Right cardiac atrium (tissue), 5 donors: Measurements from ENCODE around the gene TFCP2. TPM values are rescaled to one million over a fixed set of nuclear protein-coding genes. Genes with fewer than 3 reads are reported as not detected.
A peak's percentile ranks its signal among the peaks of the same experiment; 100 is the strongest.
"Not testable (repeated sequence)": the region's sequence is repeated elsewhere in the genome, so short reads cannot be mapped to it uniquely, and the experiment has no call there.

Source experiments
- ATAC-seq, 2 donors: fragments of 200-7000 bp; cut with Tn5 transposase; one replicate each; pipeline versions ENCODE4 v1.8.0 to v1.9.1; 2020; ENCODE audit warnings: moderate library complexity in 2 of 2, mild to moderate bottlenecking in 1 of 2
- DNase-seq, 3 donors: peaks; one replicate each; pipeline ENCODE4 v3.0.0-alpha.2; 2020
- H3K27ac ChIP-seq: one replicate; pipeline ENCODE4 v1.5.1; 2013; ENCODE audit warnings: mild to moderate bottlenecking, low read length, control low read depth, moderate library complexity
- H3K27me3 ChIP-seq: one replicate; pipeline ENCODE4 v1.6.1; 2013; ENCODE audit not compliant: control insufficient read depth, insufficient read depth
- H3K4me1 ChIP-seq: one replicate; pipeline ENCODE4 v1.6.1; 2013; ENCODE audit warnings: low read length; ENCODE audit not compliant: control insufficient read depth, insufficient read depth
- H3K4me3 ChIP-seq: one replicate; pipeline ENCODE4 v1.5.1; 2013; ENCODE audit warnings: low read length, control low read depth
- H3K9me3 ChIP-seq: one replicate; pipeline ENCODE4 v1.6.1; 2013; ENCODE audit warnings: low read length; ENCODE audit not compliant: control insufficient read depth
- WGBS: extraction: QIAGEN DNeasy Blood & Tissue Kit; methylation state at CpG from one replicate; pipeline ENCODE4 v1.1.7; 2013; 5-methylcytosine and 5-hydroxymethylcytosine counted together
- intact Hi-C, 4 donors: fragments of 100-400 bp; cut with DNase I; formaldehyde crosslinking; loops; one replicate each; pipeline versions ENCODE4 v1.11.0 to v1.14.0; 2022 to 2023
- long read RNA-seq, 4 donors: library from polyadenylated mRNA; unstranded; transcript quantifications; one replicate each; pipeline ENCODE4 v2.0.0, GENCODE V29; 2020 to 2021
- polyA plus RNA-seq: library from polyadenylated mRNA; stranded (reverse); fragments of 200-250 nt; gene quantifications from one replicate; pipeline ENCODE4 v1.2.3, GENCODE V29; 2013
- total RNA-seq, 4 donors: library from RNA; stranded (reverse); fragmentation: NEBNext Ultra II Directional; extraction: Animal tissue kit (Norgen Biotek cat#: 25700); gene quantifications; one replicate each; pipeline ENCODE4 v1.2.1, GENCODE V29; 2021
- donor health status: healthy with polysubstance abuse.
- donor health status: DM: no; HTN: yes; CAD: no.
- donor health status: DM: no; HTN: no; CAD: no.
- donor health status: DM: no; HTN: yes; CAD: no; lungs with severe emphysema.
- donor health status: DM: yes; HTN: yes; CAD: no.

Gene TFCP2, protein sequence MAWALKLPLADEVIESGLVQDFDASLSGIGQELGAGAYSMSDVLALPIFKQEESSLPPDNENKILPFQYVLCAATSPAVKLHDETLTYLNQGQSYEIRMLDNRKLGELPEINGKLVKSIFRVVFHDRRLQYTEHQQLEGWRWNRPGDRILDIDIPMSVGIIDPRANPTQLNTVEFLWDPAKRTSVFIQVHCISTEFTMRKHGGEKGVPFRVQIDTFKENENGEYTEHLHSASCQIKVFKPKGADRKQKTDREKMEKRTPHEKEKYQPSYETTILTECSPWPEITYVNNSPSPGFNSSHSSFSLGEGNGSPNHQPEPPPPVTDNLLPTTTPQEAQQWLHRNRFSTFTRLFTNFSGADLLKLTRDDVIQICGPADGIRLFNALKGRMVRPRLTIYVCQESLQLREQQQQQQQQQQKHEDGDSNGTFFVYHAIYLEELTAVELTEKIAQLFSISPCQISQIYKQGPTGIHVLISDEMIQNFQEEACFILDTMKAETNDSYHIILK
- total RNA-seq (10 to 100 TPM; 17.4 to 25.1 (median 20.3) TPM), polyA plus RNA-seq (11.8 TPM)
- long read RNA-seq, donor 1, transcript TFCP2-201 (15 exons, 3,546 nt) = major isoform, 10 of 15 reads
- long read RNA-seq, donor 1, partial matches to known transcripts = 1 of 15 reads
- long read RNA-seq, donor 1, other reads (novel, unspliced or antisense) = 4 of 15 reads
- long read RNA-seq, donor 2, transcript TFCP2-201 (15 exons, 3,546 nt) = major isoform, 5 of 6 reads
- long read RNA-seq, donor 2, partial matches to known transcripts = 0 of 6 reads
- long read RNA-seq, donor 2, other reads (novel, unspliced or antisense) = 1 of 6 reads
- long read RNA-seq, donor 3, transcript TFCP2-201 (15 exons, 3,546 nt) = major isoform, 11 of 25 reads
- long read RNA-seq, donor 3, partial matches to known transcripts = 6 of 25 reads
- long read RNA-seq, donor 3, other reads (novel, unspliced or antisense) = 8 of 25 reads
- long read RNA-seq, donor 4, partial matches to known transcripts = 0 of 4 reads
- long read RNA-seq, donor 4, other reads (novel, unspliced or antisense) = 4 of 4 reads

DNA sequence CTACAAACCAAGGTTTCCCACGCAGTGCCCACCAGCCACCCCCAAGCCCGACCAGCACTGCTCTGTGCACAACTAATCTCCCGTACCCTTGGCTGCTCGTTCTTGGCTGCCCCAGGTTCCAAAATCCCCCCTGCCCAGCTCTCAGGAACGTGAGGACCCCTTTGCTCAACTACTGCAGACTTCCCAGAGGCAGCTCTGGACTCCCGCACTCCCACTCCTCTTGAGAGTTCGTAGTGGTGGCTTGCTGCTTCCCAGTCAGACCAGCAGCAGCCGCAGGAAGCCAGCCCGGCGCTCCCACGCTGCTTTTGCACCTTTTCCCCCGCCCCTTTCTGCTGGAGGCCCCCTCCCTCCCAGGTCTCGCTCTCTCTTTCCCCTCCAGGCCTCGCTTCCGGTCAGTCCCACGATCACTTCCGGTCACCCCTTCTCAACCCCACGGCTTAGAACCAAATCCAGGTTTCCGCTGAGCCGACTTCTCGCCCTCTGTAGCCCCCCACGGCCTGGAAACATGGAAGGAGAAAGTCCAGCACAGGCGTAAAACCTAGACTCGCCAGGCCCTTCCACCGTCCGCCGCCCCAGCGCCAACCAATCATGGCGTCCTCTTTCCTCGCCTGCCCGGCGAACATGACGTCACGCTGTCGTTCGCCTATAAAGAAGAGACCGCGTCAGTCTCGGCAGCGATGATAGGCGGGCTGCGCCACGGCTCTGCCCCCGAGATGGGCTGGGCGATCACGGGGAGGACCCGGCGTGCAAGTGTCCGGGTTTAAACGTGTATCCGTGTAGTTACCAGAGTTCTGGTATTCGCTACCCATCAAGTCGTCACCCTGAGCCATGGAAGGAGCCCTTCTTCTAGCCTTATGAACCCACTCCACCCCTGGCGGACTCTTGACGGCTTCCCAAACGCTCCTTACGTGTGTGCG is at the start of gene TFCP2:
Gene TFCP2, minus strand, starts transcription at position 621 of the 917 bp plus-strand sequence. CDS start 713 bp downstream, outside the sequence.
- peak; percentile 98 to 99 (median 98) for DNase-seq
- Histone ChIP-seq H3K4me3 (peak within 1 kb of the TSS; percentile 90), H3K4me1 (peaks cover 2% of the 10 kb centered on the region), H3K27me3 (no peaks in the 10 kb centered on the region), H3K27ac (peak within 1 kb of the TSS; percentile 96), H3K9me3 (no peaks in the 10 kb centered on the region)
- ATAC-seq = peak; percentile 99
- 3% methylated on average over 58 of the region's 58 CpGs for WGBS
- intact Hi-C loops = no loop called here

DNA sequence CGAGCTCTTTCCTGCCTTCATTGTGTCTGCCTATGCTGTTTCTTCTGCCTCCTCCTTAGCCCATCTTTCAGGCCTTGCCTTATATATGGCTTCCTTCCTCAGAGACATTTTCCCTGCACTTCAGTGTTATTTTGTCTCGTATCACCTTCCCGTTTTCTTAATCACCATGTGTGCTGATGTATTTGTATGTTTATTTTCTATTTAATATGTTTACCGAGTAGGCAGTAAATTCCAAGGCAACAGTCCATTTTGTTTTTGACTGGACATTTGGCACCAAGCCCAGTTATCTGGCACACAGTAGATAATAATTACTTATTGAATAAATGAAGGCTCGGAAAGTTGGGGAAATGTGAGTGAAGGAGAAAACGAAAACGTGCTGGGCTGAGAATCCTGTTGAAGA is 49.5 kb upstream of the TFCP2 start:
- ATAC-seq (no peak), DNase-seq (no peak)
- Histone ChIP-seq H3K9me3 (no peaks in the 10 kb centered on the region), H3K4me1 (peaks cover 3% of the 10 kb centered on the region), H3K27ac (no peak overlapping the region), H3K4me3 (no peak overlapping the region), H3K27me3 (no peaks in the 10 kb centered on the region)
- intact Hi-C loops = no loop called here
- 46% methylated on average over 7 of the region's 7 CpGs for WGBS

- DNase-seq, ATAC-seq, H3K27ac ChIP-seq, H3K4me1 ChIP-seq, H3K9me3 ChIP-seq, intact Hi-C loops, H3K4me3 ChIP-seq, H3K27me3 ChIP-seq: not testable (repeated sequence)
- WGBS = 90% methylated on average over 12 of the region's 12 CpGs
Measured at GRCh38 chr12:51219857-51220256, 46.9 kb upstream of the TFCP2 start.

- no peak overlapping the region for H3K27ac ChIP-seq
- intact Hi-C loops = no loop called here
- DNase-seq (no peak), ATAC-seq (no peak)
- no peak overlapping the region for H3K4me3 ChIP-seq
- H3K4me1 ChIP-seq = peaks cover 3% of the 10 kb centered on the region
- H3K27me3 ChIP-seq = no peaks in the 10 kb centered on the region
- WGBS = 89% methylated on average over 5 of the region's 5 CpGs
- no peaks in the 10 kb centered on the region for H3K9me3 ChIP-seq
Measured at GRCh38 chr12:51219322-51219721, 46.4 kb upstream of the TFCP2 start.

DNA sequence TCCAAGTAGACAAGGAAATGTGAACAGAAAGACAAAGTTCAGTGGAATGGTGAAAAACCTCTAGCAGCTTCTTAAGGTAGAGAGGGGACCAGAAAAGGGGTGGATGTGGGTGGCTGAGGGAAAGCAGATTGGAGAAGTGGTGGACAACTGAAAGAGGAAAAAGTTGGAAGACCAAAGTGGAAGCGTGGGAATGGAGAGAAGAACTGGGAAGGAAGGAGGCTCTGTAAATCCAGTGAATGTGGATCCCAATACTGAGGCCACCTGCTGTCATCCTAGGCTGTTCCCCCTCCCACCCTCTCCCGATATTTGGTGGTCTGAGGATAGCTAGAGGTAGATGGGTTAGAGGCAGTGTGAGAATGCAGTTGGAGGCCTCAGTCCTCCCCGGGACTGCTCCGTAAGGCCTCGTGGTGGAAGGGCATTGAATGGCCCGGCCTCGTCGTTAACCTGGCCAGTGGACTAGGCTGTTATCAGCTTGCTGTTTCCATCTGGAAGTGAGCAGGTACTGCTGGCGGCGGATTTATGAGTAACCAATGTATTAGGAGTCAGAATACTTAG is 45.7 kb upstream of the TFCP2 start:
- Histone ChIP-seq H3K27me3 (no peaks in the 10 kb centered on the region), H3K9me3 (no peaks in the 10 kb centered on the region), H3K27ac (peak overlapping the region; percentile 82), H3K4me3 (peak overlapping the region; percentile 100), H3K4me1 (peaks cover 3% of the 10 kb centered on the region)
- ATAC-seq (peak in 1 of 2 donors; percentile 45), DNase-seq (peak in 1 of 3 donors; percentile 48)
- 52% methylated on average over 10 of the region's 10 CpGs for WGBS
- intact Hi-C loops = no loop called here

GRCh38 chr12:51217968-51218606 is 45.2 kb upstream of the TFCP2 start, which contains the start of gene POU6F1:
POU6F1 (minus strand) TSS chr12:51218062; CDS start chr12:51206836, 11,226 bp downstream.
- peak; percentile 93 to 95 for ATAC-seq
- Histone ChIP-seq H3K27me3 (no peaks in the 10 kb centered on the region), H3K27ac (peak within 1 kb of the TSS; percentile 91), H3K4me1 (peaks cover 3% of the 10 kb centered on the region), H3K9me3 (no peaks in the 10 kb centered on the region), H3K4me3 (peak within 1 kb of the TSS; percentile 100)
- WGBS = 2% methylated on average over 35 of the region's 35 CpGs
- DNase-seq = peak; percentile 79 to 91 (median 88)
- intact Hi-C loops = no loop called here

GRCh38 chr12:51217133-51217967 is 44.4 kb upstream of the TFCP2 start:
- peaks cover 3% of the 10 kb centered on the region for H3K4me1 ChIP-seq
- WGBS = 1% methylated on average over 81 of the region's 81 CpGs
- H3K4me3 ChIP-seq = peak overlapping the region; percentile 100
- H3K9me3 ChIP-seq = no peaks in the 10 kb centered on the region
- DNase-seq = peak; percentile 59 to 84 (median 81)
- peak; percentile 63 to 74 for ATAC-seq
- peak overlapping the region; percentile 91 for H3K27ac ChIP-seq
- H3K27me3 ChIP-seq = no peaks in the 10 kb centered on the region
- intact Hi-C loops = no loop called here

GRCh38 chr12:51216642-51217041 is 43.7 kb upstream of the TFCP2 start:
- Histone ChIP-seq H3K4me3 (peak overlapping the region; percentile 100), H3K4me1 (peaks cover 3% of the 10 kb centered on the region), H3K27me3 (no peaks in the 10 kb centered on the region), H3K9me3 (no peaks in the 10 kb centered on the region), H3K27ac (no peak overlapping the region)
- DNase-seq = no peak
- WGBS = 32% methylated on average over 7 of the region's 7 CpGs
- intact Hi-C loops = no loop called here
- no peak for ATAC-seq

GRCh38 chr12:51214895-51215294 is 42.0 kb upstream of the TFCP2 start:
- intact Hi-C loops = no loop called here
- H3K4me3 ChIP-seq = no peak overlapping the region
- no peaks in the 10 kb centered on the region for H3K27me3 ChIP-seq
- no peaks in the 10 kb centered on the region for H3K9me3 ChIP-seq
- ATAC-seq (no peak), DNase-seq (no peak)
- H3K4me1 ChIP-seq = peaks cover 3% of the 10 kb centered on the region
- 97% methylated on average over 5 of the region's 5 CpGs for WGBS
- H3K27ac ChIP-seq = no peak overlapping the region
